NCI-H226 (cell line): ENCODE data around the gene DTX1.
"Not testable (repeated sequence)": the region's sequence is repeated elsewhere in the genome, so short reads cannot be mapped to it uniquely, and the experiment has no call there.

ENCODE experiments used
- DNase-seq: peaks from one replicate; pipeline ENCODE4 v3.0.0-alpha.2; 2015

Gene DTX1

DNA sequence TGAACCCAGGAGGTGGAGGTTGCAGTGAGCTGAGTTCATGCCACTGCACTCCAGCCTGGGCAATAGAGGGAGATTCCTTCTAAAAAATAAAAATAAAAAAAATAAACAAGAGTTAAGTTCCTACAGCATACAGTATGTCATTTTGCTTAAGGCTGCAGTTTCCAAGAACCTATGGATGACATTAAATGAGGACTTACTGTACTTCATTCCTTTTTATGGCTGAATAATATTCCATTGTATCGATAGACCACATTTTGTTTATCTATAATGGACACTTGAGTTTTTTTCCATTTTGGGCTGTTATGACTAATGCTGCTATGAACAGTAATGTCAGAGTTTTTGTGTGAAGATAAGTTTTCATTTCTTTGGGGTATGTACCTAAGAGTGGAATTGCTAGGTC is 61.6 kb downstream of the DTX1 start:
- no peak for DNase-seq

DNA sequence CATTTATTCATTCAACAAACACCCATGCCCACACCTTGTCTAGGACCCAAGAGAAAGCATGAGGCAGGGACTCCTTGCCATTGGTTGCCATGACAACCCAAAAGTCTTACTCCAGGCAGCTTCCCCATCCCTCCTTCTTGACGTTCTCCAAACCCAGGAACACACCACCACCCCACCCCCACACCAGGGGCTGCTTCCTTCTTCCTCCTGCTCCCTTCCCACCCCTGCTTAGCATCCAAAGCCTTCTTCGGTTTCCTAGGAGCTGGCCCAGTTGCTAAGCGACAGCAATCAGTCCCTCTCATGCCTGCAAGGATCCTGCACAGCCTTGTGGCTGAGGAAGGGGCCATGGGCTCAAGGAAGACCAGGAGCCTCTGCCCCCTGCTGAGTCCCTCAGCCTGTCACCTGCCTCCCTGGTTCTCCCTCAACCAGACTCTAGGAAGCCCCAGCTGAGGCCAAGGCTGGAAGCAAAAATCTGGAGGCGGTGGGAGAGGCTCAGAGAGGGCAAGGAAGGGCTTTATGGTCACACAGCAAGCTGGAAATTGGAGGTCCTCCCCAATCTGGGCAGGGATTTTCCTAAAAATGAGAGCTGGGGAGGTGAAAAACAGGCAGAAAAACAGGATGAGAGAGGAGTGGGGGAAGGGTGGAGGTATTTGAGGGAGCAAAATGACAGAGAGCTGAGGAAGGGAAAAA is 63.6 kb downstream of the DTX1 start:
- DNase-seq, result no peak

DNA sequence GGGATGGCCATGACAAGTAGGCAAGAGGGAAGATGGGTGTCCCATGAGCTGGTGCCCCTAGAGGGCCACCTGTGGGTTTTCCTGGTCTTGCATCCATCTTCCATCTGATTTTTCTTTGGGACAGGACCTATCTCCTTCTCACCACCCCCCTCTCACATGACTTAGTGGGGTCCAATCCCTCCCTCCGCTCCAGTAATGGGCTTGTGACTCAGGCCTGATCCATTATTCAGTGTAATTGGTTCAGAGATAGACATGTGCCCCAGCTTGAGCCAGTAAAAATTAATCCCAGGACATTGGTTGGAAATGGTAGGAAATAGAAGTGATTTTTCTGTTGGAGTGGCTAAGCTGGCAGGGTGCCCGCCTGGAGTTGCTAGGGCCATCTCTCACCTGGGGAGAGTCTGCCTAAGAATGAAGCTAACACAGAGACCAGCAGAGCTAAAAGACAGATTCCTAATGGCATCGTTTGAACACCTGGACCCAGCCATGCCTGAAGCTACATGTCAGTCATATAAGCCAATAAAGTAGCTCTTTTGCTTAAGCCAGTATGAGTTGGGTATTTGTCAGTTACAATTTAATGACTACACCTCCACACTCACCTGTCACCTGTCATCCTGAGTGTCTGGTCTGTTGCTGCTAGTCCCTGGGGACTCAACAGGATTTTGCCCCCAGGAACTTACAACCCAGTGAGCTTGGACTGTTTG is 64.3 kb downstream of the DTX1 start:
- no peak for DNase-seq

DNA sequence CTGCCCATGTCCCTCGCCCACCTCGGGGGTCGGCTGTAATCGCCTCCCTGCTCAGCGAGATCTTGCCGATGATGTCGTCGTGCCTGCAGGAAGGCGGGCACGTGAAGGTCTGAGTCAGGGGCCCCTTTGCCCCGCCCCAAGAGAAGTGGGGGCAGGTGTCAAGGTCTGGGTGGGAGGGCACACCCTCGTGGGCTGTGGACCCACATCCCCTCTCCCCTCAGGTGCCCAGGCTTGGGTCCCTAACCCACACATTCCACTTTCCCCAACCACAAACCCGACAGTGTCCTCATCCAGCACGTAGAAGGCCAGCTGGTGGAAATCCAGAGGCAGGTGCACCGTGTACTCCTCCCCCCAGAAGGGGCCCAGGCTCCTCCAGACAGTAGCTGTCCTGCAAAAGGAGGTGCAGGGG is 71.3 kb downstream of the DTX1 start:
- DNase-seq, result no peak

DNA sequence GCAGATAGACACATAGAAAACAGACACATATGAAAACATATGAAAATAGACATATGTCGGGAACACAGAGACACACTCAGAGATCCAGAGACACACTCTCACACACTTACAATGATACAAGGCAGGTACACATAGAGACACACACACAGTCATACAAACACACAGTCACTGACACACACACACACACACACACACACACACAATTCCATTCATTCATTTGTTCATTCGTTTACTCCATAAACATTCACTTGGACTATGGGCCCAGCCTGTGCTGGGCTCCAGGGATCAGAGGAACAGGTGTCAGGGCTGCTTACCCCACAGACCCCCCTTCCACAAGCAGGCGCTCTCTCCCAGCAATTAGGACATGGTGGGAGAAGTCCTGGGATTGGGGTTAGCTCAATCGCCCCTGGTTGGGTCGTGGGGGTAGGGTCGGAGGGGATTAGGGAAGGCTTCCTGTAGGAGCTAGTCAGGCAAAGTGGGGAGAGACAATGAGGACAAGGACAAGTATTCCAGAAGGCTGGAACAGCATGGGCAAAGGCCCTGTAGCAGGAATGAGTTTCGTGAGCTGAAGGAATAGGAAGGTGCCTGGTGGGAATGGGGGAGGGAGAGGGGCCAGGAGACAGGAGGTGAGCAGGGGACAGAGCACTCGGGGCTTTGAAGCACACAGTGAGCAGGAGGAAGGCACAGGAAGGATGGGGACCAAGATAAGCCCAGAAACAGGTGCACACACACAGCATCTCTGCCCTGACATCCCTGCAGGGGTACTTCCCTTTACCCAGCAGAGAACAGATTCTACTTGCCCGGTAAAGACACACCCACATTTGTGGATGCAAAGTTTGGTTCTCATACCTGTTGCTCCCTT is 72.5 kb downstream of the DTX1 start:
- DNase-seq, result no peak

DNA sequence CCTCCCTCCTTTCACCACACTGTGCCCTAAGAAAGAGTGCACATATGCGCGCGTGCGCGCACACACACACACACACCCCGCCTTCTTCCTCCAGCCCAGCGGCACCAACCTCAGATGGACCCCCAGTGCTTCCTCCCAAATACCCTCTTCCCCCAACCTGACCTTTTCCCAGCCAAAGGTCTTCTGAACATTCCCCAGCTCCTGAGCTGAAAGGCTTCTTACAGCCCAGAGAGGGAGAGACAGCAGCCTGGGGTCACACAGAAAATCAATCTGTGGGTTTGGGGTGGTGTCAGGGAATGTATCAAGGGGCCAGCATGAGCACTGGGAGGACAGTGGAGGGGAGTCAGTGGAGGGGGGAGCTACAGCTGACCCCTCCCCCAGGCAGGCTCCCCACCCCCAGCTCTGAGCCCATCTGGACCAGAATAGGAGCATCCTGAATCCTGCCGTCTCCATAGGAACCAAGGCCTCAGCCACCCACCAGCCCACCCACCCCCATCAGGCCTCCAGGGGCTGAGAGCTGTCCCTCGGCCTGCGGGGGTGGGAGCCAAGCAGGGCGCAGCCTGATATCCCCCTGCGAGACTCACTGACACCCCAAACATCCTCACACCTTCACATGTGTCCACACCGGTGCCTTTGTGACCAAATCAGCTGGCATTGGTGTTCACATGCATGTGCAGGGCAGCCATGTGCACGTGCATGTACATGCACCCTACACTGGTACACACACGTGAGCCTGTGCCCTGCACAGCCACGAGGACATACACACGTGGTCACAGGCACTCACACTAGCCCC is 73.3 kb downstream of the DTX1 start:
- no peak for DNase-seq

DNA sequence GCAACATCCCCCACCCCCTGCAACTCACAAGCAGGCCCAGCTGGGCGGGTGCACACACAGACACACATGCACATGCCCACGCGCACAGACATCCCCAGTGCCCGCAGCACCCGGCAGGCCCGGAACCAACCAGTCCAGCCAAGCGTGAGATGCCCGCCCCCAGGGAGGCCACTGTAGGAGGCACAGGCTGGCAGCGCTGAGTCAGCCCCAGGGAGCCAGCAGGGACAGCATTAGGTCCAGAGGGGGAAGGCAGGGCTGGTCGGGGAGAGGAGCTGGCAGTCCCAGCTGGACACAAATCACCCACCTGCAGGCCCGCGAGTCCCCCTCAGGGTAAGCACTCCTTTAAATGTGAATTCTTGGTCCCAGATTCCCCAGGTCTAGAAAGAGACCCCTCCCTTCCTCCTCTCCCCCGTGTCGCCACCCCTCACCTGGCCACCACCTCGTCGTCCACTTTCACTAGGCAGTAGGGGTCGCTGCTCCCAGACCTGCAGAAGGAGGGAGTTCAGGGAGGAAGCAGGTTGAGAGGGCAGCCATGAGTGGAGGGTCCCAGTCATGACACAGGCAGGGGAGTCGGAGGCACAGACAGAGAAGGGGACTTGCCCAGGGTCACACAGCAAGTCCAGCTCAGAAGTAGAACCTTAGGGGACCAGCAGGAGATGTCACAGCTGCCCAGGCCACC is 74.1 kb downstream of the DTX1 start:
- no peak for DNase-seq

DNA sequence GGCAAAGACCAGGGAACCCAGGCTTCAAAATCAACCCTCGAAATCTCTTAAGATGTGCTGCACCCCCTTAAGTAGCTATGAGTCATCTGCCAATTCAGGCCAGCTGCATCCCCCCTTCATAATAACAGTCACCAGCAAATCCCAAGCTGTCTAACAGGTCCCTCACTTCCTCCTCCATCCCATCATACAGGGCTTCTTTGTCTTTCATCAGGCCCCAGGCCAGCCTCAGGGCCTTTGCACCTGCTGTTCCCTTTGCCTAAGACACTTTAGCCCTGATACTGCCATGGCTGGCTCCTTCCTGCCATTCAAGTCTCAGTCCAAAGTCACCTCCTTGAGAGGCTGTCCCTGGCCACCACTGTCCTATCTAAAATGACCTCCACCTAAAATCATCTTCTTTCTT is 75.0 kb downstream of the DTX1 start:
- no peak for DNase-seq

DNA sequence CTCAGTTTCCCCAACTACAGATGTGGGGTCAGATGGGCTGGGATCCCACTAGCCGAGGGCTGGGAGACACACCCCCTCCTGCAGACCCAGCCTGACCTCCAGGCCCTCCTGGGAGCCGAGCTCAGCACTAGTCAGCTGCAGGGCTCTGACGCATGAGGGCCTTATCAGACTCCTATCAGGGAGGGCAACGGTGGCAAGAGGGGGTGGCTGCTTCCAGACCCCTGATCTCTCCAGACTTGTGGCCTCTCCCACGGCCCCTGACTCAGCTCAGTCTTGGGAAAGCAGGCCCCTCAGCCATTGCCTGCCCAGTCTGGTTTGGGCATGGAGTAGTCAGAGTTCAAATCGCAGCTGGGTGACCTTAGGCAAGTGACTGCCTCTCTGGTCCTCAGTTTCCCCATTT is 76.5 kb downstream of the DTX1 start:
- no peak for DNase-seq

DNA sequence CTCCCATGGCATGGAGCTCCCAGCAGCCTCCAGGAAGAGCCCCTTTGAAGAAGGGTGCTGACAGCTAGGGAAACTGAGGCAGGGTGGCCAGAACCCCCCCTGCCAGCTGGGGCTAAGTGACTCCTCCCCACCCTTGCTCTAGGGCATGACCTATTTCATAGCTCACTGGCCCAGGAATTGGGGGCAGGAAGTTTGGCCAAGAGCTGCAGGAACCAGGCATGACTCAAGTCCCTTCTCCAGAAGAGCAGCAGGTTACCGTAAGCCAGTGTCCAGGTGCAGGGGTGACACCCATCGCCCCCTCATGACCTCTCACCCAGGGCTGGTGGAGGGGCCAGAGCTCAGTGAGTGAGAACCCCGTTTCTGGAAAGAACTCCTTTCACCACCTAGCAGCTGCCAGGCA is 77.1 kb downstream of the DTX1 start:
- no peak for DNase-seq

DNA sequence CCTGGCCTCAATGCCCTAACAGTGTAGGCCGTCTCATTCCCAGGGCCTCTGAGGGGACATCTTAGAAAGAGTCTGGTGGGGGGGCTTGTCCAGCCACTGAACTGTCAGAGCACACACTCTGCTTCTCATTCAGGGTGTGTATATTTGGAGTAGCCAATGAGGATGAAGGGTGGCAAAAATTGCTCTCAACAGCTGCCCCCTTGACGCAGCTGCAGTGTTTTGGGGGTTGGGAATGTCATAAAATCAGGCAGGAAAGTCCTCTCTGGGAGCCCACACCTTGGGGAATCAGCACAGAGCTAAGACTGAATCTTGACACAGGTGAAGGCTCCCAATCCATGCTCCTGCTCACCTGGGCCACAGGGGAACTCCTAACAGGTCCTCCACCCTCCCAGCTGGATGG is 77.5 kb downstream of the DTX1 start:
- DNase-seq, result no peak

DNA sequence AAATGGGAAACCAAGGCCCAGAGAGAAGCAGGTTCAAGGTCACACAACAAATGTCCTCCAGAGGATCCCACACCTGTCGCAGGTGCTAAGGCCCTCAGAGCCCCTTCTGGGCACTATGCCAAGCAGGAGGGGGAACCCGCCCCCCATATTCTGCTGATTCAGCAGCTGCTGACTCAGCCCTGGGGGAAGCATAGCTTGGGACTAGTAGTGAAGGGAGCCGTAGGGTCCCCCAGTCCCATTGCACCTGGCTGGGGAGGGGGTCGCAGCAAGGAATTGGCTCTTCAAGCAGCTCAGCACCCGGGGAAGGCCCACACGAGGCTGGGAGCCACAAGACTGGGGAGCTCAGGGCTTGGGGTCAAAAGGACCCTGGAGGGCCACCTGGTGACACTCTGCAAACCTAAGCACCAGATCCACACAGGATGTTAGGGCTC is 78.0 kb downstream of the DTX1 start:
- DNase-seq, result no peak

DNA sequence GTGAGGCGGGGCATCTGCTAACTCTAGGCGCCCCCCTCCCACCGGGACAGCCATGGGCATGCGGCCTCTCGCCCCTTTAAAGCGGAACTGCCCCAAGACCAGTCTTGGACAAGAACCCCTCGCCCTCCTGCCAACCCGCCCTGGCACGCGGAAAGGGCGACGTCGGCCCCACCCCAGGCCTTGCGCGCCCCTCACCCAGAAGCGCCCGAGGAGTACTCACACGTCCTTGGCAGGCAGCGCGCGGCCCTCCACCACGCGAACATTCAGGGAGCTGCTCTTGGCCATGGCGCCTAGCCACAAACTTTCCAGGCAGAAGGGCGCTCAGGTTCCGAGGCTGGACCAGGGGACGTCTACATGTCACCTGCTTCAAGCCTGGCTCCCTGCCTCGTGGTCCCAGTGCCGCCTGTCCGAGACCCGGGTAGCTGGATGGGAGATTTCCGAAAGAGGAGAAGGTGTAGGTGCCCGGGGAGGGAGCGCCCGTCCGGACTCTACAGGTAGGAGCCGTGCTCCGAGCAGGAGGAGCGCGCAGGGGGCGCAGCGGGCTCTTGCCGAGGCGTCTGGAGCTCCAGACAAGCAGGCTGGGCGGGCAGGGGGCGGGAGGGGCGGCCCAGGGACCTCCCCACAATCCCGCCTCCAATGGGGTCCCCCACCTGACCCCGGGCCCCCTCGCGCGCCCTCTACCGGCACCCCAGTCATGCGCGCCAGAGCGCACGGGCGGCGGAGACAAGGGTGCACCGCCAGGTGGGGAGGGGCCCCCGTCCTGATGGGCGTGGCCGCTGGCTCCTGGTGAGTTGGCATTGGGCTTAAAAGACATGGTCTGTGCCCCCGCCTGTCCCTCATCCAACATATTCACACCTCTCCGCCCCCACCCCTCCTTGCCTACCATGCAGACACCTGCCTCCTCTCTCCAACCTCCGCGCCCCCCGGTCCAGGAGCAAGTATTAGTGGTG is 78.9 kb downstream of the DTX1 start, which contains the start of gene RASAL1:
TSS of gene RASAL1 (minus strand) at position 584 of the 950 bp plus-strand sequence. CDS start at position 285, 299 bp downstream.
- peak; percentile 62 for DNase-seq

DNA sequence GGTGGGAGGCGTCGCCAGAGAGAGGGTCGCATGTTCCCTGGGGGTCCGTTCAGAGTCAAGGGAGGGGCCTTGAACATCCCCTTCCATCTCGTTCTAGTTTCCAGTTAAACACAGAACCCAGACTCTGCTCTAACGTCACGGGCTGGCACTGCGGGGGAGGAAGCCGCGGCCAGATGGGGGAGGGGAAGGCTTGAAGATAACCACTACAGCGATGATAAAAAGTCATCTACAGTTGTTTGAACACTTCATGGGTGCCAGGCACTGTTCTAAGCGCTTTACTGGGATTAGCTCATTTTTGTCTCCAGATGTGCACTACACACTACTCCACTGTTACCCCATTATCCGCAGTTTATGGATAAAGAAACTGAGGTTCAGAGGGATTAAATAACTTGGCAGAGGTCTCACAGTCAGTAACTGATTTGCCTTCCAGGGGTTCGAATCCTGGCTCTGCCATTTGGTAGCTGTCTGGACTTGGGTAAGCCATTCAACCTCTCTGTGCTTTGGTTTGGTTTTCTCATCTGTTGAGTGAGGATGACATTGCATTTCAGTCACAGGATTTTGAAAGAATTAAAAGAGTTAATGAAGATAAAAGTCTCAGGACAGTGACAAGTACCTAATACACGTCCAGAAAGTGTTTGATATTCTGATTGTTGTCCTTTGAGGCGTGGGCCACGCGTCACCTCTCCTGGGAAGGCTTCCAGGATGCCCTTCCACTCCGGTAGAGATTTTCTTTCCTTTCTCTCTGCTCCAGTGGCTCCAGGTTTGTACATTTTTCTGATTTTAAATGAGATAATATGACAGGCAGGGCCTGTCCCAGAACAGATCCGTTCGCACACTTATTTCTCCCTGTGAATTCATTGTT is 79.8 kb downstream of the DTX1 start:
- peak; percentile 33 for DNase-seq

DNA sequence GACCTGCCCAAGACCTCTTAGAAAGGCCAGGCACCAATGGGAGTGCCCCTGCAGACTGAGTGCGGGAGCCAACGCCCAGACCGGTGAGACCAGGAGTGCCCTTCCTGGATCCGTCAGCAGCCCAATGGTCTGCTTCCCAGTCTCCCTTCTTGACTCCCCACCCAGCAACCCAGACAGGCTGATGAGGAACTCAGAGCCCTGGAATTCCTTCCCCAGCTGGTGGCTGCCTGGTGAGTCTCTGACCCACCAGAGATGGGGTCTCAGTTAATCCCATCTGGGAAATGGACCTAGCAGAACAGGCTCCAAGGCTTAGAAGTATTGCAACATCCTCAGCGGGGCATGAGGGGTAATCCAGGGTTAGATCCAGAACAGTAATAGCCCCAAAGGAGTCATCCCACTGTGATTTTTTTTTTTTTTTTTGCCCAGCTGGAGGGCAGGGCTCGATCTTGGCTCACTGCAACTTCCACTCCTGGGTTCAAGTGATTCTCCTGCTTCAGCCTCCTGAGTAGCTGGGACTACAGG is 80.5 kb downstream of the DTX1 start:
- no peak for DNase-seq

DNA sequence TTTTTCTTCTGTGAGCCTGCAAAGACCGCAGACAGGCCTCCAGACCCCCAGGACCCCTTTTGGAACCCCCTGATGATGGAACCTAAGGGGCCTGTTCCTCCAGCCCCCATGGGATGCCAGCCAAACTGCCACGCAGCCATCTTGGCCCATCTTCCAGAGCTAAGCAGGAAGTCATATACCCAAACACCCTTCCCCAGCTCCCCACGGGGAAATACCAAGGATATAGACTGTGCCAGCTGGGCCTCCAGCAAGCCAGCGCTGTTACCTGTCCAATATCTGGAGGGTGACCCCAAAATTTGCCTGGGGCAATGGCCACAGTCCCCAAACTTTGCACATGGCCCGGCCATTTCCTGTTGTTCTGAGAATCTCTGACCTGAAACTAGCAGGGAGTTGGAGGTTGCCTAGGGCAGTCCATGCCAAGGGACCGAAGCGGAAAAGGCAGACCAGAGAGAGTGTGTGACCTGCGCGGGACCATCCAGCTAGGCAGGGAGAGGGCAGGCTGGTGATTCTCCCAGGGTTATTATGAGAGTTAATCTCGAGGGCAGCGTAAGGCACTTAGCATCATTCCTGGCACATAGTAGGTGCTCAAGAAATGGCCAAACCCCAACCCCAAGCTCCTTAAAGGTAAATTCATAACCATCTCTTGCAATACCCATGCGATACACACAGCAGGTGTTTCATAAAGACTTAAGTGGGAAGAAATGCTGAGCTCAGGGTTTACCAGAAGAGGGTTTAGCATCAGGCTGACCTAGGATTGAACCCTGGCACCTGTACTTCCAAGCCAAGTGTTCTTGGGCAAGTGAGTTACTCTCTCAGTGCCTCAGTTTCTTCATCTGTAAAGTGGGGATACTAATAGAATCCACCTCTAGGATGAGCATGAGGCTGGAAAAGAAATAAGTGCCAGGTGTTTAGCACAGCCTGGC is 81.6 kb downstream of the DTX1 start:
- no peak for DNase-seq

DNA sequence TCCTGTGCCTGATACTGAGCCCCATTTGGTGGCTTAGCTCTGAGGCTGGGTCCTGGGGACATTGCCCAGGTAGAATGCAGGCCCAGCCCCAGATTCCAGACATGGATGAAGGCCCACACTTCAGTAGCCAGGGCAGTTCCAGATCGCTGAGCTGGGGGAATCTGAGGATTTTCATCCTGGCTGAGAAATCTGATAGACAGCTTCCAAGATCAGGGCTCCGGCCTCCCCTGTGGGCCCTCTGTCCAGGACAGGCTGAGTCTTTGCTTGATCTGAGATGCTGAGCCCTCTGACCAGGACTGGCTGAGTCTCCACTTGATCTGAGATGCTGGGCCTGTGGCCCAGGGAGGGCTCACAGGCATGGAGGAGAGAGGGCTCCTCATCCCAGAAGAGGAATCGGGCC is 82.3 kb downstream of the DTX1 start:
- DNase-seq, result no peak

DNA sequence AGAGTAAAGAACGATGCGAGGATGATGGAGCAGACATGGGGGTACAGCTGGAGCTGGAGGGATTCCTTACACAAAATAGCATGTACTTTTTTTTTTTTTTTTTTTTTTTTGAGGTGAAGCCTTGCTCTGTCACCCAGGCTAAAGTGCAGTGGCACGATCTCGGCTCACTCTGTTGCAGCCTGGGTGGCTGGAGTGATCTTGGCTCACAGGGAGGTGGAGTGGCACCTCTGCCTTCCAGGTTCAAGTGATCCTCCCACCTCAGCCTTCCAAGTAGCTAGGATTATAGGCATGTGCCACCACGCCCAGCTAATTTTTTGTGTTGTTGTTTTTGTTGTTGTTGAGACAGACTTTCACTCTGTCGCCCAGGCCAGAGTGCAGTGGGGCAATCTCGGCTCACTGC is 84.2 kb downstream of the DTX1 start:
- no peak for DNase-seq

DNA sequence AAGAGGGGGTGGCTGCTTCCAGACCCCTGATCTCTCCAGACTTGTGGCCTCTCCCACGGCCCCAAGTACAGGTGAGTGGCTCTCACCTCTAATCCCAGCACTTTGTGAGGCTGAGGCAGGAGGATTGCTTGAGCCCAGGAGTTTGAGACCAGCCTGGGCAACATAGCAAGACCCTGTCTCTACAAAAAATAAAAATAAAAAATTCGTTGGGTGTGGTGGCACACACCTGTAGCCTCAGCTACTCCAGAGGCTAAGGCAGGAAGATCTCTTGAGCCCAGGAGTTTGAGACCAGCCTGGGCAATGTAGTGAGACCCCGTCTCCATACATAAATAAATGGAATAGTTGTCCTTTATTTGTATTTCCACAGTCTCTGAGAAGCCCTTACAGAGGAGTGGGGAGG is 85.2 kb downstream of the DTX1 start:
- DNase-seq, result not testable (repeated sequence)
